RWPE1 (cell line): Measurements from ENCODE around the gene BLOC1S5.
"Not testable (repeated sequence)": the region's sequence is repeated elsewhere in the genome, so short reads cannot be mapped to it uniquely, and the experiment has no call there.

Experiments
- CTCF ChIA-PET: fragments of 350-600 bp; sonication (Branson Sonifier 250); formaldehyde crosslinking; extraction: SDS; loops from one replicate; lab custom pipeline; 2021; lab: Yijun Ruan, JAX
- POLR2A ChIA-PET: fragments of 400-600 bp; formaldehyde crosslinking; extraction: SDS; loops from one replicate; lab custom pipeline; 2020; ENCODE audit warnings: antibody characterized with exemption; ENCODE audit not compliant: low non-redundant PET; lab: Yijun Ruan, JAX
- DNase-seq: peaks from one replicate; pipeline ENCODE4 v3.0.0; 2012; ENCODE audit warnings: low spot score
- H3K27ac ChIP-seq: fragments of 450-650 bp; 2 replicates; pipeline ENCODE4 v1.5.1; 2017
- TF ChIP-seq, protein P1 (sequence below): fragments of 450-650 bp; conservative IDR thresholded peaks from 2 replicates; pipeline ENCODE4 v1.5.1; 2017; ENCODE audit warnings: low read depth, mild to moderate bottlenecking

The BLOC1S5 gene

DNA sequence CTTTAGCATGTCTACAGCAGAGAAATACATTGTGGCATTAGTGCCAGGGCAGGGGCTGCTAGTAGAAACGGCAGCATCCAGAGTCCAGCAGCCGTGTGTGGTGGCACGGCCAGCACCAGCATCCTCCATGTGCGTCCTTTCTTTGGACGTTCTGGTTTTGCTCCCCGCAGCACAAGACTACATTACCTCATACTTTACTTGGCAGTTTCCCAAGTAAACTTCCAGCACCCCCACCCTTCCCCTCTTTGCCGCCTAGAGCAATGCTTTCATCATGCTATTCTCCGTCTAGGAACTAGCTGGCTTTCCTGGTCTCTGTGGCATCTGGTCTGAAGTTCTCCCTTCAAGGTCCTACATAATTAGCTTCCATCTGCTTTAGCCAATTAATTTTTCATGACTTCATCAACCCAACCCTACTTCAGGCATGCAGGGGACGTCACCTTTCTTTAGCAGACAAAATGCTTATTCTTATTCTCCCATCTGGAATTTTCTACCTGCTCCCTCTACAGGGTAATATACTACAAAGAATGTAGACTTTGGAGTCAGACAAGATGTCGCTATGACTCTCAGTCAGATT, 67.6 kb downstream of the BLOC1S5 start:
- H3K27ac ChIP-seq = no peak overlapping the region
- no peak for DNase-seq
- CTCF ChIA-PET = interaction anchor here (0.6 kb wide), 1 partner anchor 15 kb away, joined by 4 read pairs; no protein-coding TSS in a partner anchor
- POLR2A ChIA-PET = no interaction called here
- TF ChIP-seq, protein P1, sequence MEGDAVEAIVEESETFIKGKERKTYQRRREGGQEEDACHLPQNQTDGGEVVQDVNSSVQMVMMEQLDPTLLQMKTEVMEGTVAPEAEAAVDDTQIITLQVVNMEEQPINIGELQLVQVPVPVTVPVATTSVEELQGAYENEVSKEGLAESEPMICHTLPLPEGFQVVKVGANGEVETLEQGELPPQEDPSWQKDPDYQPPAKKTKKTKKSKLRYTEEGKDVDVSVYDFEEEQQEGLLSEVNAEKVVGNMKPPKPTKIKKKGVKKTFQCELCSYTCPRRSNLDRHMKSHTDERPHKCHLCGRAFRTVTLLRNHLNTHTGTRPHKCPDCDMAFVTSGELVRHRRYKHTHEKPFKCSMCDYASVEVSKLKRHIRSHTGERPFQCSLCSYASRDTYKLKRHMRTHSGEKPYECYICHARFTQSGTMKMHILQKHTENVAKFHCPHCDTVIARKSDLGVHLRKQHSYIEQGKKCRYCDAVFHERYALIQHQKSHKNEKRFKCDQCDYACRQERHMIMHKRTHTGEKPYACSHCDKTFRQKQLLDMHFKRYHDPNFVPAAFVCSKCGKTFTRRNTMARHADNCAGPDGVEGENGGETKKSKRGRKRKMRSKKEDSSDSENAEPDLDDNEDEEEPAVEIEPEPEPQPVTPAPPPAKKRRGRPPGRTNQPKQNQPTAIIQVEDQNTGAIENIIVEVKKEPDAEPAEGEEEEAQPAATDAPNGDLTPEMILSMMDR = no peak

DNA sequence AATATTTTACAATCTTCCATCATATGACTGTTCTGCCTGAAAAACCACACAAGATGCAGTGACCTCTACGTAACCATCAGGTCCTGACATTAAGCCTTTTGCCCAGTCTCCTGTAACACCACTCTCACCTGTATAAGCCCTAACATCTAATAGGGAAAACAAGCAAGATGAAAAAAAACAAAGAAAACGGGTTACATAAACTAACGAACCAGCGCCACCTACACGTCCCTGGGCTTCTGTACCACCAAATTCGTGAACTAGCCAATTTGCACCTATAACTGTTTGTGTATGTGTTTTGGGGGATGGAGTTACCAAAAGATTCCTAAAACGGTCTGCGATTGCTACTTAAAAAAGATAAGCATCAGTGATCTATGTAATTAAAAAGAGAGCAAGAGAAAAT, 70.2 kb downstream of the BLOC1S5 start:
- TF ChIP-seq, protein P1 = no peak
- no peak for DNase-seq
- CTCF ChIA-PET = no interaction called here
- POLR2A ChIA-PET = no interaction called here
- no peak overlapping the region for H3K27ac ChIP-seq

DNA sequence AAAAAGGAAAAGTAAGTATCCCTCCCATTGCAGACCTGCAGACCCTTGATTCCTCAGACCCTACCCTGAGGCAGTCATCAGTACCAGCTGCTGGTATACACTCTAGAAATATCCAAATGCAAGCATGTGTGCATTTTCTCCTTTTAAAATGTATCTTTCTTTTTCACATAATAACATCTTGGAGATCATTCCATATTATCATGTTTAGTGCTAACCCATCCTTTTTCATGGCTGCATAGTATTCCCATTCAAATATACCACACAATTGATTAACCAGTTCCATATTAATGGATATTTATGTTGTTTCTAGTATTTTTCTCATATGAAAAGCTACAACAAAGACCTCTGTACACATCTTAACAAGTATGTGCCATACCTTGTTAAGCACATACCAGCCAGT, 70.8 kb downstream of the BLOC1S5 start:
- H3K27ac ChIP-seq = no peak overlapping the region
- no peak for DNase-seq
- TF ChIP-seq, protein P1 = no peak
- ChIA-PET POLR2A (no interaction called here), CTCF (interaction anchor here (1.2 kb wide), 1 partner anchor 22 kb away, joined by 3 read pairs; no protein-coding TSS in a partner anchor)

DNA sequence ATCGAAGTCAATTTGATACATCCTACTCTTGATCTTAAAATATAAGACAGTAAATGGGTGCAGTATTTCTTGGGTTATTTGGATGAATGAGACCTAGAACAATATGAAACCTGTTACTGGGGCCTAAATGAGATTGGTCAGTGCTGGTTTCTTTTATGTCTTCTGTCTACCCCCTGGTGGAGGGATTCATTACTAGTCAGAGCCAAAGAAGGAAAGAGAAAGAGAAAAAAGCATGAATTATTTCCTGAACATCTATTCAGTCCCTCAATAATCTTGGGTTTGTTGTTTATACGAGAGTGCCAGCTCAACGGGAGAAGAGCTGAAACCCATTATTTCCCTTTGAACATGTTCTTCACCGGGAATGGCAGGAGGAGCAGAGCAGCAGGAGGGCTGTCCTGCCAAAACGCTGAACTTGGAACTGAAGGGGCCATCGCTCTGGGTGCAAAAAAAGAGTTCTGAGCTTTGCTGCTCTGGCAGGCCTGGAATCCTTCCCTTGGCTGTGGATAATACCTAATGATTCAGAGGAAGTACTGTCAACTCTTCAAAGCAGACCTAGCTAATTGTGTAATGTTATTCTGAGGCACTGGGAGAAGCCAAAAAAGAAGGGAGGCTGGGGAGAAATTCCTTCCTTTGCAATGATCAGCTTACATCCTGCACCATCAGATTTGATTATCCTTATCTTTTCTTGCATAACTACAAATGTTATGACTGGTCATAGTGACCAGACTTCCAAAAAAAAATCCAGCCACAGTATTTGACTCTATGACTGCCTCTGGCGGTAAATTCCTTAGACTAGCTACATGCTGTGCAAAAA, 72.0 kb downstream of the BLOC1S5 start:
- CTCF ChIA-PET = interaction anchor here (0.5 to 1.8 kb wide), 8 partner anchors 9 to 648 kb away, joined by 3 to 4 read pairs (median 3); no protein-coding TSS in a partner anchor
- TF ChIP-seq, protein P1 = no peak
- peak overlapping the region; percentile 70 for H3K27ac ChIP-seq
- POLR2A ChIA-PET = no interaction called here
- peak; percentile 53 for DNase-seq

DNA sequence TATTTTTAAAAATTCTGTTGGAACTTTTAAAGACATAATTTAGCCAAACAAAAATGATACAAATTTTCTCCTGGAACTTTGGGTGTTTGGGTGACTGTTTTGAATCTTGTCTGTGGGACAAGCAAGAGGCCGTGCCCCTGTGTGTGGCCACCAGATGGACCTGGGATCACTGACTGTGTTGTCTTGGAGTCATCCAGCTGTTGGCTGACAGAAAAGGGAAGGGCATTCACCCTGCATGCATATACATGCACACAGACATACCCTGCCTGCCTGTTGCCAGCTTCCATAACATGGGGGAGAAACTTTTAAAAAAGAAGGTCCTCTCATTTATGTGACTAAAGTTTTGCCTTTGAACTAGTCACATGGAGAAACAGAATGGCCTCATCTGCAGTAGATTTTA, 72.7 kb downstream of the BLOC1S5 start:
- no peak overlapping the region for H3K27ac ChIP-seq
- DNase-seq = no peak
- CTCF ChIA-PET = interaction anchor here (0.5 to 1.8 kb wide), 4 partner anchors 11 to 269 kb away, joined by 3 to 4 read pairs (median 3); no protein-coding TSS in a partner anchor
- POLR2A ChIA-PET = no interaction called here
- TF ChIP-seq, protein P1 = no peak

DNA sequence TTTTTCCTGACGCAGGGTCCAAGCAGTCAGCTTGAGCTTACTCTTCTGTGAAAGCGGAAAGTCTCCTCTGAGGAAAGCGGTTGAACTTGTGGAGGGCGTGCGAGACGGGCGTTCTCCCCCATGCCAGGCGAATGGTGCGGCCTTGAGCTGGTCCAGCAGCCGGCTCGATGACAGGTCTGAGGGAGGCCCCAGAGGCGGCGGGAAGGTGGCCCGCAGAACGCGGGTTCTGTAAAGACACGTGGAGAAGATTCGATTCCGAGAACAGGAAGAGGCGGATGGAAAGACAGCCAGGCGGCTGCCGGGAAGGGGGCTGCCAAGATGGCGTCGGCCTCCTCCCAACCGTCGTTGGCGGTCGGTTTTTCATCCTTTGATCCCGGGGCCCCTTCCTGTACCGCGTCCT, 78.0 kb downstream of the BLOC1S5 start:
- POLR2A ChIA-PET = no interaction called here

DNA sequence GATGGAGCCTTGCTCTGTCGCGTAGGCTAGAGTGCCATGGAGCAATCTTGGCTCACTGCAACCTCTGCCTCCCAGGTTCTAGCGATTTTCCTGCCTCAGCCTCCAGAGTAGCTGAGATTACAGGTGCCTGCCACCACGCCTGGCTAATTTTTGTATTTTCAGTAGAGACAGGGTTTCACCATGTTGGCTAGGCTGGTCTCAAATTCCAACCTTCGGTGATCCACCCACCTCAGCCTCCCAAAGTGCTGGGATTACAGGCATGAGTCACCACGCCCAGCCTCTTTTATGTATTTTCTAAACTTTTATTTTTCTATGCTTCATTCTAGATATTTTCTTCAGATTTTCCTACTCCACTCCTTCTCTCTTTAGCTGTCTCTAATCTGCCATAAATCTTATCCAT, 80.2 kb downstream of the BLOC1S5 start:
- H3K27ac ChIP-seq, CTCF ChIA-PET, POLR2A ChIA-PET, DNase-seq: not testable (repeated sequence)

More for the DNA sequence above, 78.0 kb downstream of the BLOC1S5 start:
- CTCF ChIA-PET = no interaction called here
- no peak for DNase-seq
- TF ChIP-seq, protein P1 = no peak
- H3K27ac ChIP-seq = no peak overlapping the region
